KMS-11 (cell line): Measurements from ENCODE around the gene EFHB.
"Not testable (repeated sequence)": the region's sequence is repeated elsewhere in the genome, so short reads cannot be mapped to it uniquely, and the experiment has no call there.

Source experiments
- H2AFZ ChIP-seq: fragments of 200-600 bp; sonication (generic); 2 replicates; pipeline ENCODE4 v1.6.1; 2016; ENCODE audit warnings: antibody characterized with exemption, mixed run types, low read depth
- H3K27ac ChIP-seq: fragments of 200-600 bp; sonication (generic); 2 replicates; pipeline ENCODE4 v1.6.1; 2016; ENCODE audit warnings: mild to moderate bottlenecking, mixed run types
- H3K27me3 ChIP-seq: fragments of 200-600 bp; sonication (generic); 2 replicates; pipeline ENCODE4 v1.6.1; 2017; ENCODE audit warnings: mild to moderate bottlenecking, low read depth, mixed run types, moderate library complexity; ENCODE audit not compliant: insufficient read depth
- H3K36me3 ChIP-seq: fragments of 200-600 bp; sonication (generic); 2 replicates; pipeline ENCODE4 v1.6.1; 2017; ENCODE audit warnings: mild to moderate bottlenecking, mixed run types; ENCODE audit not compliant: insufficient read depth
- H3K4me1 ChIP-seq: fragments of 200-600 bp; sonication (generic); 2 replicates; pipeline ENCODE4 v1.6.1; 2016; ENCODE audit warnings: mild to moderate bottlenecking, low read depth, mixed run types; ENCODE audit not compliant: poor library complexity, severe bottlenecking
- H3K4me2 ChIP-seq: fragments of 200-600 bp; sonication (generic); 2 replicates; pipeline ENCODE4 v1.7.0; 2016; ENCODE audit warnings: mild to moderate bottlenecking, mixed run types
- H3K4me3 ChIP-seq: fragments of 200-600 bp; sonication (generic); IDR thresholded peaks from 2 replicates; pipeline ENCODE4 v1.6.1; 2017; ENCODE audit warnings: low read depth, low read length, mixed read lengths; ENCODE audit not compliant: insufficient read depth
- H3K79me2 ChIP-seq: fragments of 200-600 bp; sonication (generic); 2 replicates; pipeline ENCODE4 v1.6.1; 2016; ENCODE audit warnings: low read depth, mixed run types; ENCODE audit not compliant: insufficient read depth
- H3K9ac ChIP-seq: fragments of 200-600 bp; sonication (generic); 2 replicates; pipeline ENCODE4 v1.6.1; 2016; ENCODE audit warnings: mild to moderate bottlenecking, mixed run types
- H4K20me1 ChIP-seq: fragments of 200-600 bp; sonication (generic); 2 replicates; pipeline ENCODE4 v1.6.1; 2016; ENCODE audit warnings: mild to moderate bottlenecking, mixed run types; ENCODE audit not compliant: insufficient read depth
- TF ChIP-seq, protein P1 (sequence below): fragments of 200-600 bp; sonication (generic); conservative IDR thresholded peaks from 2 replicates; pipeline ENCODE4 v1.6.1; 2017; ENCODE audit warnings: low read depth, mild to moderate bottlenecking, antibody characterized with exemption, low read length, moderate library complexity, mixed read lengths

The EFHB gene

DNA sequence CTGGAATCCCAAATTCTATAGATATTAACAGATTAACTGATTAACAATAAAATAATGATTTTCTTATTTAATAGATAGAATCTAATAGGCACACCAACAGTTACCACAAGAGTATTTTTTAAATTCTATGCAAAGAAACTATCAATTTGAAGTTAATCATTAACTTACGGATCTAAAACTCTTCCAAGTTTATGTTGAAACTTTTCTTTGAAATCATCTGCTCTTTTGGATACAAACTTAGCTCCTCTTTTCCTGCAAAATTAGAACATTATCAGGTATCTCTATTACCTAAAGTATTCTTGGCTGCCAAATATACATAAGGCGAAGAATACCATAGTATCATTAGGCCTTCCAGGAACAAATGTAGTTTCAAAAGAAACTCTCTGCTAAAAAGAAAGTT, 34.8 kb downstream of the EFHB start:
- H3K4me3 ChIP-seq = no peak overlapping the region
- H3K4me2 ChIP-seq = no peak overlapping the region
- TF ChIP-seq, protein P1, sequence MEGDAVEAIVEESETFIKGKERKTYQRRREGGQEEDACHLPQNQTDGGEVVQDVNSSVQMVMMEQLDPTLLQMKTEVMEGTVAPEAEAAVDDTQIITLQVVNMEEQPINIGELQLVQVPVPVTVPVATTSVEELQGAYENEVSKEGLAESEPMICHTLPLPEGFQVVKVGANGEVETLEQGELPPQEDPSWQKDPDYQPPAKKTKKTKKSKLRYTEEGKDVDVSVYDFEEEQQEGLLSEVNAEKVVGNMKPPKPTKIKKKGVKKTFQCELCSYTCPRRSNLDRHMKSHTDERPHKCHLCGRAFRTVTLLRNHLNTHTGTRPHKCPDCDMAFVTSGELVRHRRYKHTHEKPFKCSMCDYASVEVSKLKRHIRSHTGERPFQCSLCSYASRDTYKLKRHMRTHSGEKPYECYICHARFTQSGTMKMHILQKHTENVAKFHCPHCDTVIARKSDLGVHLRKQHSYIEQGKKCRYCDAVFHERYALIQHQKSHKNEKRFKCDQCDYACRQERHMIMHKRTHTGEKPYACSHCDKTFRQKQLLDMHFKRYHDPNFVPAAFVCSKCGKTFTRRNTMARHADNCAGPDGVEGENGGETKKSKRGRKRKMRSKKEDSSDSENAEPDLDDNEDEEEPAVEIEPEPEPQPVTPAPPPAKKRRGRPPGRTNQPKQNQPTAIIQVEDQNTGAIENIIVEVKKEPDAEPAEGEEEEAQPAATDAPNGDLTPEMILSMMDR = no peak
- H3K27ac ChIP-seq = no peak overlapping the region
- no peaks in the 10 kb centered on the region for H3K4me1 ChIP-seq
- H2AFZ ChIP-seq = no peak overlapping the region
- no peak overlapping the region for H3K9ac ChIP-seq
- H3K79me2 ChIP-seq = no peaks in the 10 kb centered on the region
- H3K36me3 ChIP-seq = no peaks in the 10 kb centered on the region
- H4K20me1 ChIP-seq = no peaks in the 10 kb centered on the region
- no peaks in the 10 kb centered on the region for H3K27me3 ChIP-seq

GRCh38 chr3:19898721-19899120, 35.3 kb downstream of the EFHB start:
- no peak overlapping the region for H2AFZ ChIP-seq
- no peak overlapping the region for H3K27ac ChIP-seq
- no peak overlapping the region for H3K4me3 ChIP-seq
- H3K4me2 ChIP-seq = no peak overlapping the region
- no peaks in the 10 kb centered on the region for H3K79me2 ChIP-seq
- H3K36me3 ChIP-seq = no peaks in the 10 kb centered on the region
- H3K27me3 ChIP-seq = no peaks in the 10 kb centered on the region
- no peak overlapping the region for H3K9ac ChIP-seq
- no peaks in the 10 kb centered on the region for H4K20me1 ChIP-seq
- TF ChIP-seq, protein P1 = no peak
- H3K4me1 ChIP-seq = no peaks in the 10 kb centered on the region

GRCh38 chr3:19891740-19892139, 42.3 kb downstream of the EFHB start:
- Histone ChIP-seq H3K27ac (no peak overlapping the region), H3K4me1 (no peaks in the 10 kb centered on the region), H2AFZ (no peak overlapping the region), H3K9ac (no peak overlapping the region), H3K4me3 (no peak overlapping the region), H3K36me3 (no peaks in the 10 kb centered on the region), H4K20me1 (no peaks in the 10 kb centered on the region), H3K27me3 (no peaks in the 10 kb centered on the region), H3K79me2 (no peaks in the 10 kb centered on the region), H3K4me2 (no peak overlapping the region)
- TF ChIP-seq, protein P1 = no peak

GRCh38 chr3:19888428-19889152, 45.4 kb downstream of the EFHB start:
- H3K27me3 ChIP-seq = no peaks in the 10 kb centered on the region
- H3K79me2 ChIP-seq = no peaks in the 10 kb centered on the region
- no peaks in the 10 kb centered on the region for H3K4me1 ChIP-seq
- no peak overlapping the region for H3K4me2 ChIP-seq
- no peak overlapping the region for H3K4me3 ChIP-seq
- no peaks in the 10 kb centered on the region for H3K36me3 ChIP-seq
- no peak overlapping the region for H3K27ac ChIP-seq
- H2AFZ ChIP-seq = no peak overlapping the region
- TF ChIP-seq, protein P1 = no peak
- no peak overlapping the region for H3K9ac ChIP-seq
- no peaks in the 10 kb centered on the region for H4K20me1 ChIP-seq

- H3K4me1 ChIP-seq, H3K27me3 ChIP-seq, H3K4me2 ChIP-seq, H2AFZ ChIP-seq, H3K79me2 ChIP-seq, H3K27ac ChIP-seq, H3K4me3 ChIP-seq, H3K9ac ChIP-seq, H3K36me3 ChIP-seq, H4K20me1 ChIP-seq: not testable (repeated sequence)
These were observed 46.9 kb downstream of the EFHB start for GRCh38 chr3:19887122-19887521.
